NCI-H1105 treated with DMSO at 0.1 percent for 48 hours (cell line): ENCODE results near the gene MOSPD3.
A peak's percentile ranks its signal among the peaks of the same experiment; 100 is the strongest.
"Not testable (repeated sequence)": the region's sequence is repeated elsewhere in the genome, so short reads cannot be mapped to it uniquely, and the experiment has no call there.

ENCODE experiments used
- DNase-seq: peaks from one replicate; lab custom pipeline; 2025; lab: John Stamatoyannopoulos, UW

MOSPD3 gene, protein sequence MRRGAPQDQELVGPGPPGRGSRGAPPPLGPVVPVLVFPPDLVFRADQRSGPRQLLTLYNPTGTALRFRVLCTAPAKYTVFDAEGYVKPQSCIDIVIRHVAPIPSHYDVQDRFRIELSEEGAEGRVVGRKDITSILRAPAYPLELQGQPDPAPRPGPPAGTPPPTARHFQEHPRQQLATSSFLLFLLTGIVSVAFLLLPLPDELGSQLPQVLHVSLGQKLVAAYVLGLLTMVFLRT

DNA sequence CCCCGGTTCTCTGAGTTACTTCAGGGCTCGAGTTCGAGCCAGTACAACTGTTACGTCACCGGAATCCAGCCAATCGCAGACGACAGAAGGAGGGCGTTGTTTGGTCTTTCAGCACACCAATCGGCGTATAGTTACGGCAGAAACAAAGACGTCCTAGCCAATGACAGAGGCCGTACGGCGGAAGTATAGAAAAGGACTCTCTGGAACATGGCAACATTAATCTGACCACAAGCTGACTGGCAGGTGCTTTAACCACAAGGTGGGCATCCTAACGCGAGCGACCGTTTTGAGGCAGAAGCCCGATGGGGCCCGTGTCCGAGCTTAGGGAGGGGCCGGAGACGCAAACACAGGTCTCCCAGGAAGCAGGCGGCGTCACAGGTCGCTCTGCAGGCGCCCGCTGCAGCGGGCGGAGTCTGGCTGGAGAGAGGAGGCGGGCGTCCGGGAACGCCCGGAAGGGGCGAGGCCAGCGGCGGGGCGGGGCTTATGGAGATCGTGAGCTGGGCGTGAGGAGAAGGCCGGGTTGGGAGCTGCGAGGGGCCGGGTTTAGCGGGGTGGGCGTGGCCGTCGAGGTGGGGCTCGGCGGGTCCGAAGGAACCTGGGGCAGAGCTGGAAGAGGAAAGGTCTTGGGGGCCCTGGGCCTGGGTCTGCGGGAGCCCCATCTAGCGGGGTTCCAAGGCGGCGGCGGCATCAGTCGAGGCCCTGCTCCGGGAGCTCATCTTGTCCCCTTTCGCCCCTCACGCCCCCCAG is at the start of gene MOSPD3:
MOSPD3 (plus strand) TSS at position 558 of the 747 bp plus-strand sequence. CDS start 252 bp downstream, outside the sequence.
- peak; percentile 99 for DNase-seq

DNA sequence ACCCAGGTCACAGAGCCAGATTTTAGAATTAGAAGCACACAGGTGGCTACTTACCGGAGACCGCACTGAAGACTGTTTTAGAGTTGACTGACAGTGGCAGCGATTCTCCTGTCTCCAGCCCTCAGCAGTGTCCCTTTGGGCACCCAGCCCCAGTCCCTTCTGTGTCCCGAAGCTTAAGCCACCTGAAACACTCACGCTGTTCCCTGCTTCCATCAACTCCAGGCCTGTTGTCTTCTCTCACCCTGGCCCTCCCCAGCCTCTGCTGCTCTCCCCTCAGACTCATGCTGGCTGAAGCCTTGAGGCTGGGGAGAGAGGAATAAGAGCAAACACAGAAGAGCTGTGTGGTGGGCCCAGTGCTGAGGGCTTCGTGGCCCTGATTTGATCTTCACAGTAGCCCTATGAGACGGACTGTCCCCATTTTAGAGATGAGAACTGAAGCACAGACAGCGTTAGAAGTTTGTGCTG is 49.2 kb upstream of the MOSPD3 start:
- no peak for DNase-seq

DNA sequence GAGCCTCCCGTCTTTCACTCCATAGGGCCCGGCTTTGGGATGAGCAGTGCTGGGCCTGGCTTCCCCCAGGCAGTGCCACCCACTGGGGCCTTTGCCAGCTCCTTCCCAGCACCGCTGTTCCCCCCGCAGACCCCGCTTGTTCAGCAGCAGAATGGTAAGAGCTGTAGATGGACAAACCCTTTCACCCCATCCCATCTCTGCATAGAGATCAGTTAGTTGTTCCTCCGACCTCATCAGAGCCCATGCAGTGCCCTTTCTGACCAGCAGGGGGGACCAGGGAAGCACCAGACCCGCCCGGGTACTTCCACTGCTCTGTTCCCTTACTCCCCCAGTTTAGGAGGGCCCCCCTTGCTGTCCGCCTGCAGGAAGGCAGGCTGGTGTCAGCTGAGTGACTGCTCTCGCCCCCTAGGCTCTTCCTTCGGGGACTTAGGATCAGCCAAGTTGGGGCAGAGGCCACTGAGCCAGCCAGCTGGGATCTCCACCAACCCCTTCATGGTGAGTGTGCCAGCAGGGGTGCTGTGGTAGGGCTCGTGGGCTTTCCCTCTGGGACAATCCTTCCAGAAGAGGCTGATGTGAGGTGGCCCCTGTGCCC is 48.4 kb upstream of the MOSPD3 start:
- no peak for DNase-seq

DNA sequence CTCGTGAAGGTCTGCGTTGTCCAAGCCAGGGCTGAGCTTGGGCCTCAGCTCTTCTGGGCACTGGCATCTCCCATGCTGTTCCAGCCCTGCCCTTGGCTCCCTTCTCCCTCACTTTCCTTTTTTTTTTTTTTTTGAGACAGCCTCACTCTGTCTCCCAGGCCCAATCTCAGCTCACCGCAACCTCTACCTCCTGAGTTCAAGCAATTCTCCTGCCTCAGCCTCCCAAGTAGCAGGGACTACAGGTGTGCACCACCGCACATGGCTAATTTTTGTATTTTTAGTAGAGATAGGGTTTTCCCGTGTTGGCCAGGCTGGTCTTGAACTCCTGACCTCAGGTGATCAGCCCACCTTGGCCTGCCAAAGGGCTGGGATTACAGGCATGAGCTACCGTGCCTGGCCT is 47.9 kb upstream of the MOSPD3 start:
- DNase-seq = not testable (repeated sequence)

DNA sequence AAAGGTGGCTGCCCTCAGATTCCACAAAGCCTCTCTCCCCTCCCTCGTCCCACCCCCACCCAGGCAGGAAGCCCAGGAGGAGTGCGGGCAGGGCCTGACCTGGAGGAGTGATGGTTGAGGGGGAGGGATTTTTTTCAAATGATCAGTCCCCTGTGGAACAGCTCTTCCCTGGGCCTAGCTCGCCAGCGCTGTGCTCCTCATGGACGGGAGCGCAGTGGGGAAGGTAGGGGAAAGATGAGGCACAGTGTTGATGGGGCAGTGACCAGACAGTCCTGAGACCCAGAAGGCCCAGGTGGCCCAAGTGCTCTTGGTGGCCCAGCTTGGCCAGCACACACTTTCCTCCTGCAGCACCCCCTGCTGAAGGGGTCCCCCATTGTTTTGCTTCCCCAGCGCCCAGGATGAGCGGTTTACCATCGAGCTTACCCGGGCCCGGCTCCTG is 47.2 kb upstream of the MOSPD3 start:
- DNase-seq = no peak

DNA sequence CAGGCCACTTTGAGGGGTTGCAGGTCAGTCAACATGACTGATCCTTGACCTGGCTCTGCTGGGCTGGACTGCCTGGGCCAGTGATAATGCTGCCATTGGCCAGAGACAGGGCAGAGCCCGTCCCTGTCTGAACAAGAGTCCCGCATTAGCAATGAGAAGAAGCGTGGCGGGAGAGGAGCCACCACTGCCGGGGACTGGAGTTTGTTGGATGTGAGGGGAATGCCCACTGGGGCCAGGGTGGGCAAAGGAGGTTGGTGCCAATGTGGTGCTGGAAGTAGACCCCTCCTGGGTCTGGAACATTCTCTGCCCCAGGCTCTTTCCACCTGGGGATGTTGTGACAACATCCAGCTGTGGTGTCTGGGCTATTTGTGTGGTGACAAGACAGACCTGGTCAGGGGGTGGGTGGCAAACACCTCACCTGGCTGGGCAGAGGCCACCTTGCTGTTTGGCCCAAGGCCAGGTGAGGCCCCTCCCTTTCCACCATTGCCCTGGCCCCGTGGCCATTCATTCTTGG is 46.3 kb upstream of the MOSPD3 start:
- no peak for DNase-seq

DNA sequence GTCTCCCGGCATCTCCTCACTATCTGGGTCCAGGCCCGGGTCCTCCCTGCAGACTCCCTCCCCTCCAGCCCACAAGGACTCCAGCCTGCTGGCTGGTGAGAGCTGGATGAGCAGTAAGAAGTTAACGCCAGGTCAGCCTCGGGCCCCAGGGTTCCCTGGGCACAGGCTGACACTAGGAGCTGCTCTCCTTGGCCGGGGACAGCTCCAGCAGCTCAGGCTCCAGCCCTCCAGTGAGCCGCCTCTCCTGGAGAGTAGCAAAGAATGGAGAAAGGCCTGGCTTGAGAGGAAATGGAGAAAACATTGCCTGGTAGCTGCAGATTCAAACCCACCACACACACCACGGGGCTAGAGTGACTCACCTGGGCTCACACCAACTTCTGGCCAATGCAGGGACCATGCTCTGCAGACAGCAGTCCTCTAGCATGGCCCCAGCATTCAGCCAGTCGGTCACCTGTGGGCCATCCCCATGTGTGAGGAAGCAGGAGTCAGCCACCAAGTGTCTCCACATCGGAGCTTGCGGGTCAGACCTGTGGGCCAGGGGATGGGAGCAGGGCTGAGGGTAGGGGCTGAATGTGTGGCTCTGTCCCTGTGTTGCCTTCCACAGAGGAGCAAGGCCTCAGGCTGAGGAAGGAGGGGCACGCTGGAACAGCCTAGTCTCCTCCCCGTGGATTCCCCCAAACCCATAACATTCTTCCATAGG is 45.2 kb upstream of the MOSPD3 start:
- no peak for DNase-seq

DNA sequence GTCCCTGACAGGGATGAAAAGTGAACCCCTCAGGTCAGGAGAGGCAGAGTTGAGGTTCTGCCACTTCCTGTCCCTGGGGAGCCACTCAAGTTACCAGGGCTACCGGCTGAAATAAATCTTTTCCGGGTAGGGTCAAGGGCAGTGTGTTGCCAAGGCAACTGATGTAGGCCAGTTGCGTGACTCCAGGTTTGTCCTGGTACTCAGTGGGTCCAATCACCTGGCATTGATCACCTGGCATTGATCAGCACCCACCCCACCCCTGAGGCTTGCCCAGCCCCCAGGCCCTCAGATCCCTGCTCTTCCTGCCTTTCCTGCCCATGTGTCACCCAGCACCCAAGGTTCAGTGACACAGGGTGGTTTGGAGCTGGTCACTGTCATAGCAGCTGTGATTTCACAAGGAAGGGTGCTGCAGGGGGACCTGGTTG is 44.6 kb upstream of the MOSPD3 start:
- no peak for DNase-seq

DNA sequence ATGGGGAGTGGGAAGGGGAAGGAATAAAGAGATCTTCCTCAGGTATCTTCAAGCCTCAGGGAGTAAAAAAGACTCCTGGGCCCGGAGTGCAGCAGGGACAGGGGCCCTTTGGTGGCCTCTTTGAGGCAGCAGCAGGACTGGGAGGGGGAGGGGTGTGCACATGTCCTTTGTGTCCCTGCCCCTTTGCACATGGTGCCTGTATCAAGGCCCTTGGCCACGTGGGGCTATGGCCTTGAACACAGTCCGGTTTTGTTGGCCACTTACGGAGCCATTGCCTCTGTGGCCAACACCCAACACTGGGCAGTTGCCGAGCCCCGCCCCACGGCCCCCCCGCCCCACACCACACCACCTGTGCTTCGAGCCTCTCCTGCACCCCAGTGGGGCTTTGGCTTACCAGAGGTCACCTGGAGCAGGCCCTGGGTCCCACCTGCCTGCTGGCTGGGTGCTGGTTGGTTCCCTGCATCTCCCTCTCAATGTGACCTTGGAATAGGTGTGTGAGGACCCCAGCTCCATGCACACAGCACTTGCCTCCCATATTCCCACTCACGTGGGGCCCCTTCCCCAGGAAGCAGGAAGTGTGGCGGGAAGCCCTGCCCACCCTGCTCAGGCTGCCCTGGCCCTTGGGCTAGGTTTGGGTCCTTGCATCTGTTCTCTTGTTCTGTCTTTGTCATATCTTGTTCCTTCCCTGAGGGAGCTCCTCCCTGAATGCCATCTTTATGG is 44.0 kb upstream of the MOSPD3 start:
- DNase-seq = no peak

DNA sequence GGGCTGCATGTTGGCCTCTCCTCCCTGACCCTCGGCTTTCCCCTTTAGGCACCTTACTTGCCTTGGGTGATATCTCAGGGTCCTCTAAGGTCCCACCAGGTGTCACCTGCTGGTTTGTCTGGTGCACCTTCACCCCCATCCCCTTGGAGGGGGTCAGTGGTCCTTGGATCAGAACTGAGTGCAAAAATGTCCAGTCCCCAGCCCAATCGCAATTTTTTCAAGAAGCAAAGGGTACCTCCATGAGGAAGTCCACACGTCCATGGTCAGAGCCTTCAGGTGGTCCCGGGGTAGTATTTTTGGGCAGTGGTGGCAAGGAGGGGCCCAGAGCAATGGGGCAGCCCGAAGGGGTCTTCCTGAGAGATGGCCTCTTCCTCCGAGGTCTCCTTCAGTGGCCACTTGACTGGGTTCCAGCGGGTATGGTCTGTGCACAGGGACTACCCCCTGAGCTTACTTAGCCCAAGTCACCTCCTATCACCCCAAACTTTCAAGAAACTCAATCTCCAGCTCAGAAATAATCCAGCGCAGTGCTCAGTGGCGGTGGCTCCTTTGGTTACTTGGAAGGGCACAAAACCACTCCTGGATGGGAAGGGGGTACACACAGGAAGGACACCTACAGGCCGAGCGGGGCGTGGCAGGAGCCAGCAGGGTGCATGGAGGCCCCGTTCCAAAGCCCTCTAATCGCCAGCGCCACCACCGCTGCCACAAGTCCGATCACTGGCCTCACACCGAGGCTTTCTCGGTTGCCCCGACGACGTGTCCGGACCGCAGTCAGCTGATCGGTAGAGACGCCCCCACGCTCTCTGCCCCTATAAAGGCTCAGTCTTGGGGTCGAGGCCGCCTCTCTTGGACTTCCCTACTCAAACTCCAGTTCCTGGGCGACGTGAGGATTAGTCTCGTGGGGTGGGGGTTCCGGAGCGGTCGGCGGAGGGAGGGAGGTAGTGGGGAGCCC is 43.2 kb upstream of the MOSPD3 start:
- peak; percentile 46 for DNase-seq

DNA sequence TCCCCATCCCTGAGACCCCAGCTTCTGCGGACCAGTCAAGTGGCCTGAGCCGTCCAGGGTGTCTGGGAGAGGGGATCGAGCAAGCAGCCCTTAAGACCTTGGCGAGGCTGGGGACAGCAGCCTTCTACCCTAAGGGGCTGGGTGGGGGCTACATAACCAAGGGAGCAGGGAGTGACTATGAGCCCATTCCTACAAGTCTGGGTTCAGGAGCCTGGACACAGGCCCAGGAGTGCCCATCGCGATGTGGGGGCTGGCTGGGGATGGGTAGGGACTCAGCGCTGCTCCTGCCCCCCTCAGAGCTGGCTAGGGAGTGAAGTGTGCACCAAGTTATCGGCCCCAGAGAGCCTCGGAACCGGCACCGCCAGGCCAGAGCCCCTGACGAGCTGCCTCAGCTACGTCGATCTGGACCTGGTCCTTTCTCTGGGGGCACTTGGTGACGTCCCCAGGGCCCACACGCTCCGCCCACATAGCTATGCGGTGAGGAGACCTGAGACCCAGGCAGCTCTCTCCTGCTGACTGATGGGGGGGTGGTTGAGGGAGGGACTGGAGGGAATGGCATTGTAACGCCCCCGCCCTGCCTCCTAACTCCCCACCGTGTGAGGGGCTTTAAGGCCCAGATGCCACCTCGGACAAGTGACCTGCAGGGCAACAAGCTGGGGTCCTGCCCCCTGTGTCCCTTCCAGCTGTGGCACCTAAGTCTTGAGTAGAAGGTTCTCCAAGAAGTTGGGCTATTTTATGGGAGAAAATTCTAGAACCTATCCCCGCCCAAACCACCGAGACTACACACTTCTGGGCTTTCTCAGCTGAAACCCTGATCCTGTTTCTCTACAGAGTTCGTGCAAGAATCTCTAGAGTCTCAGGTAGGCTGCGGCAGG is 41.1 kb upstream of the MOSPD3 start:
- no peak for DNase-seq

DNA sequence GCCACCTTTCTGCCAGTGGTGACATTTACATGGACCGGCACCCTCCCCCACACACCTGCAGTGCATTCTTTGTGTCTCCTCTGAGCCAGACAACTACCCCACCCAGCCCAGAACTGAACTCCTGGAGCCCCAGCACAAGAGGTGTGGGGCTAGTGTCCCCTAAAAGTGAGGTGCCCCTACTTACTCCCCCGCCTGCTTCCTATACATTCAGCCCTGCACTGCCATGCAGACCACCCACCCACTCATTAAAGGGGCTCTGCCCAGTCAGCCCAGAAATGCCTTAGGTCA is 40.6 kb upstream of the MOSPD3 start:
- no peak for DNase-seq

DNA sequence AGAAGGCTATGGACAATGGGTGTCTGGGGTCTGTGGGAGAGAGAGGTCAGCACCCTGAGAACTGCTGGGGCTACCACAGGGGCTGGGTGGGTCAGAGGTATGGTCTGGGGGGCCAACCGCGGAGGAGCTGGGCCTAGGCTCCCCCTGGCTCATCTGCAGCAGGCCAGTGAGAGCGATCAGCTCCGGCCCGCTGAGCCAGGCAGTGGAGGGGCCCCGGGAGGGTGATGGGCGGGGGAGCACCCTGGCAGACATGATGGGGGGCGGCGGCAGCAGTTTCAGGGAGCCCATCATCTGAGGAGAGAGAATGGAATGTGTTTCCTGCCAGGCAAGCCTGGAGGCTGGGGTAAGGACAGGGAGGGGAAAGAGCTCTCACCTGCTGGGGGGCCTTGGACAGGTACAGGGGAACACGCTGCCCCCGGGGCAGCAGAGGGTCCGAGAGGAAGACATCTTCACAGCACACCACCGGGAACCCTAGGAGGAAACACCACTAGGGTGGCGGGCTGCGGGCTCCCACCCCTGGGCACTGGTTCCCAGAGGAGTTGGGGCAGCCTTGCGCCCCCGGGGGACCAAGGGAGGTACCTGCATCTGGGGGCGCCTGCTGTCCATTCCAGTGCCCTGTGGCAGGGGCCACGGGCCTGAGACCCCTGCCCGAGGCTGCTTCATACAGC is 39.9 kb upstream of the MOSPD3 start:
- DNase-seq = no peak

DNA sequence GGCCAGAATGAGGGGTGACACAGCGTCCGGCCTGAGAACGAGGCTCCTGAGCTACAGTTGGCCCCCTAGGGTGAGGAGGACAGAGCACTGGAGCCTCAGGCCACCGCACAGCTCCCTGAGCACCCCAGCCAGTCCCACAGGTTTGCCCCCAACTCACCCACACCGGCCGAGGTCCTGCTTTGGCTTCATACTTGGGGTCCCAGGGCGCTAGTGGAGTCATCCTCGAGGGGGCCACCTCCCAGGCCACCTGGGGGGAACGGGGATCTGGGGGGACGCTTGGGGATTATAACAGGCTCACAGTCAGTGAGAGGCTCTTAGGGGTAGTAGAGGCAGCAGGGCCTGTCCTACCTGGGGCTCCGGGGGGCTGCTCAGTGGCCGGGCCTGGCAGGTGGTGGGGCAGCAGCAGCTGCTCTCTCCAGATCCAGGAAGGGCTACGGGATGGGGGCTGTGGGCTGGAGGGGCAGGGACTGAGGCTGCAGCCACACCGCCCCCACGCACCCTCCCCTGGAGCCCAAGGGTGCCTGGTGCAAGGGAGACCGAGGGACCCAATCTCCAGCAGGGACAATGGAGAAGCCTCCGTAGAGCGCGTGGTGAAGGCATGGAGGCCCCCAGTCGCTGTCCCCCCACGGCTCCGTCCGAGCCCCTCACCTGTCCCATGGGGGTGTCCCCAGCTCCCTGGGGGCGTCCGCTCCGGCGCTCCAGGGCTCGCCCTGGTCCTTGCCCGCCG is 39.2 kb upstream of the MOSPD3 start:
- no peak for DNase-seq

DNA sequence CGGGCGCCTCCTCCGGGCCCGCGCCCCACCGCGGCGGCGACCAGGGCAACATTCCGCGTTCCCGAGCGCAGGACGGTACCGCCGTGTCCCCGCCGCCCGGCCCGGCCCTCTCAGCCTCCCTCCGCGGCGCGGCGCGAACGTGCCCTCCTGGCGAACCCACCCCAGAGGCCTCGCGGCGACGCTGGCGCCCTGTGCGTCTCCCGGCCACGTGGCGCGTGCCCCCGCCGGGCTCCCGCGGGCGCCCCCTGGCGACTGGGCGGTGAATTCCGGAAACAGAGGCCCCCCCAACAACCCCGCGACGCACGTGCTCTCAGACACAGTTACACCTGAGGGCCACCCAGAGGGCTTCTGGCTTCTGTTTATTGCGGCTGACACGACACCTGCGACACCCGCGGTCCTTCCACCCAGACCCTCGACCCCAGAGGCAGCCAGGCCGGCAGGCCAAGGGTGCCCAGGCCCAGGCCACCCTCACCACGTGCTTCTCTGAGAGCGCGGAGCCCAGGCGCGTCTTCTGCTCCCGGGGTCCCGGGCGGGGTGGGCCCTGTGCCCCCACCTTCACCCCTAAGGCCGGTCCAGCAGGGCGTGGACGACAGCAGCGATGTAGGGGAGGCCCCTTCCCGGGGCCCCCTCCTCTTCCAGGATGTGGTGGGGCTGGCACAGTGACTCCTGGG is 38.5 kb upstream of the MOSPD3 start, which contains the start of gene SAP25:
SAP25 (minus strand) TSS at position 210 of the 671 bp plus-strand sequence; CDS start at position 52, 158 bp downstream.
- DNase-seq = no peak

DNA sequence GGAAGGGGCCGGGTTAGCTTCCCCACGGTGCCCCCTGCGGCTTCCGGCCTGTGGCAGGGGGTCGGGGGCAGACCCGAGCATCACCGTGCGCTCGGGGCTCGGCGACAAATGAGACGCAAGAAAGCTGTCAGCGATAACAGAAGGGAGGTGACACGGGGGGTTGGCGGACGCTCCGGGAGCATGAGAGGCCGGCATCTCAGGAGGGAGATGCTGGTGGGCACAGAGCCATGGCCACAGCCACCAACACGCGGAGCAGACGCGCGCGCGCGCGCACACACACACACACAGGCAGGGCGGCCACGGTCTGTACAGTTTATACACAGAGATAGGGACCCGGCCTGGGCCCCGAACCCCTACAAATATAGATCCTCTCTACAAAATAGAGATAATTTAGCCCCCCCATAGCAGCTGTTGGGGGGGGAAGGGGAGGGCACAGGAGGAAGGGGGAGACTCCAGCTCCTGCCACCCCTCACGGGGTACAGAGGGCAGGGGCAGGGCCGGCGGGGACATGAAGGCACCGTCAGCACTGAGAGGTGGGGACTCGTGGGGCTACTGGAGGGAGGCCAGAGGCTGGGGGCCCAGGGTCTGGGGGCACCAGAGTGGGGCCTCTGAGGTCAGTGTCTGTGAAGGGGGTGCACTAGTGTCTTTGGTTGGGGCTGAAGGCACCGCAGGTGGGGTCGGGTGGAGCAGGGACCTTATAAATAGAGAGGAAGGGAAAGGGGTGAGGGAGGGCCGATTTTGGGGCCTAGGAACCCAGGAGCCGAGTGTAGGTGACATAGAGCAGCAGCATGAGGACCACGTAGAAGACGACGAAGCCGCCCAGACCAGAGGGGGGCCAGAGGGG is 37.8 kb upstream of the MOSPD3 start:
- no peak for DNase-seq

DNA sequence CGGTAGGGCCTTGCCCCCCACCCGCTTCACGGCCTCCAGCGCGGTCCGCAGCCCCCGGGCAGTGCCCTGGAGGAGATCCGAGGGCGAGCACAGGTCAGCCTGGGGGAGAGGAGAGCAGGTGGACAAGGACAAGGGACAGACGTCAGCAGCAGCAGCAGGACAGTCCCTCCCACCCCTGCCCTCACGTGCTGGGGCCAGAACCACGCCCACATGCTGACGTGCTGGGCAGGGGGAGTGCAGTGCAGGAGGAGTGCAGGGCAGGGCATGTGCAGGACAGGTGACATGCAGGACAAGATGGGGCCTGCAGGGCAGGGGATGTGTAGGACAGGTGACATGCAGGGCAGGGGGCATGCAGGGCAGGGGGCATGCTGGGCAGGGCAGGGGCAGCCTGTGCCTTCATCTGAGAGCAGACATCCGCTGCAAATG is 37.1 kb upstream of the MOSPD3 start:
- DNase-seq = no peak
